Immature natural killer cell (primary cell): Measurements from ENCODE around the gene PITPNC1. TPM values are rescaled to one million over a fixed set of nuclear protein-coding genes. Genes with fewer than 3 reads are reported as not detected.
A peak's percentile ranks its signal among the peaks of the same experiment; 100 is the strongest.
"Not testable (repeated sequence)": the region's sequence is repeated elsewhere in the genome, so short reads cannot be mapped to it uniquely, and the experiment has no call there.

ENCODE experiments used
- DNase-seq, 3 donors: peaks; one replicate each; pipeline ENCODE4 v3.0.0; 2022; ENCODE audit warnings: mixed read lengths in 1 of 3
- H3K27ac Mint-ChIP-seq, 6 donors: one replicate each; pipeline ENCODE4 v1.8.0; 2020; ENCODE audit warnings: mixed read lengths in 6 of 6, mild to moderate bottlenecking in 5 of 6, inconsistent platforms in 4 of 6, moderate library complexity in 3 of 6
- H3K27me3 Mint-ChIP-seq, 3 donors: one replicate each; pipeline ENCODE4 v1.8.0; 2020 to 2021; ENCODE audit warnings: low read depth in 3 of 3, mild to moderate bottlenecking in 3 of 3, mixed read lengths in 3 of 3, moderate library complexity in 3 of 3, inconsistent platforms in 1 of 3
- H3K36me3 Mint-ChIP-seq, 3 donors: one replicate each; pipeline ENCODE4 v1.8.0; 2020; ENCODE audit warnings: mixed read lengths in 3 of 3, inconsistent platforms in 2 of 3, mild to moderate bottlenecking in 2 of 3
- H3K4me1 Mint-ChIP-seq, 2 donors: one replicate each; pipeline ENCODE4 v1.8.0; 2020; ENCODE audit warnings: inconsistent platforms in 2 of 2, mild to moderate bottlenecking in 2 of 2, mixed read lengths in 2 of 2, moderate library complexity in 1 of 2
- H3K4me3 Mint-ChIP-seq, 5 donors: one replicate each; pipeline ENCODE4 v1.8.0; 2020; ENCODE audit warnings: mild to moderate bottlenecking in 5 of 5, mixed read lengths in 5 of 5, inconsistent platforms in 3 of 5, moderate library complexity in 3 of 5
- H3K9me3 Mint-ChIP-seq, 6 donors: one replicate each; pipeline ENCODE4 v1.8.0; 2020; ENCODE audit warnings: mild to moderate bottlenecking in 6 of 6, mixed read lengths in 6 of 6, inconsistent platforms in 4 of 6, moderate library complexity in 3 of 6
- polyA plus RNA-seq, 3 donors: library from polyadenylated mRNA; unstranded; fragments of 300-500 nt; fragmentation: Illumina TruSeq; gene quantifications; one replicate each; pipeline ENCODE4 v1.2.3, GENCODE V29; 2021

The PITPNC1 gene
- polyA plus RNA-seq, 3 donors from 2014 or later = 119 to 155 (median 150) TPM

DNA sequence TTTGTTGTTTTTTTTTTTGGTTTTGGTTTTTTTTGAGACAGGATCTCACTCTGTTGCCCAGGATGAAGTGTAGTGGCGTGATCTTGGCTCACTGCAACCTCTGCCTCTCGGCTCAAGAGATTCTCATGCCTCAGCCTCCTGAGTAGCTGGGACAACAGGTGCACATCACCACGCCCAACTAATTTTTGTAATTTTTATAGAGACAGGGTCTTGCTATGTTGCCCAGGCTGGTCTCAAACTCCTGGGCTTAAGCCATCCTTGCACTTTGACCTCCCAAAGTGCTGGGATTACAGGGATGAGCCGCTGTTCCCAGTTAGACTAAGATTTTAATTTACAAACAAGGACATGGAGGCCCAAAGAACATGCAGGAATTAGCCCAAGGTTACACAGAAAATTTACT is 248.9 kb downstream of the PITPNC1 start:
- H3K4me3 Mint-ChIP-seq = no peak overlapping the region
- H3K4me1 Mint-ChIP-seq = peaks cover 21% of the 10 kb centered on the region in 2 donors
- H3K27ac Mint-ChIP-seq = peak overlapping the region in 2 of 6 donors; percentile 61 to 66
- peaks cover 1 to 6% (median 3%) of the 10 kb centered on the region in 3 donors for H3K27me3 Mint-ChIP-seq
- no peak for DNase-seq
- peaks cover 0 to 2% (median 0%) of the 10 kb centered on the region in 3 donors for H3K36me3 Mint-ChIP-seq
- H3K9me3 Mint-ChIP-seq = no peaks in the 10 kb centered on the region

DNA sequence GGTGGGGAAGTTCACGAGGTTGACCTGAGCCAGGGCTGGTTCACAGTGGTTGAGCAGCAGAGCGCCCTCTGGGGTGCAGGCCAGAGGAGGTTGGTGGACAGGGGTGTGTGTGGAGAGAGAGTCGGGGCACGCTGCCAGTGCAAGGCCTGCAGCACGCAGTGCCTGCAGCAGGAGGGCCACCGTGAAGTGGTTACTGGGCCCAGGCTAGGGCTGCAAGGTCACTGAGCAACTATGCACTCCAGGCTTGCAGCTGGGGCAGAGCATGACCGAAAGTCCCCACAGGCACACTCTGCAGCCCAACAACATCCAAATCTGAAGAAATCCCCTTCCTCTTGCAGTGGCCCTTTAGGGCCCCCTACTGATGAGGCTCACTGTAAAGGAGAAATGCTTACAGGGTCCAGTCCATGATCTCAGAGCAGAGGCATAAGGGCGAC is 251.5 kb downstream of the PITPNC1 start:
- Mint-ChIP-seq H3K4me3 (no peak overlapping the region), H3K27ac (peak overlapping the region in 4 of 6 donors; percentile 44 to 82 (median 58)), H3K9me3 (no peaks in the 10 kb centered on the region), H3K4me1 (peaks cover 24 to 28% of the 10 kb centered on the region in 2 donors), H3K27me3 (peaks cover 1 to 6% (median 5%) of the 10 kb centered on the region in 3 donors), H3K36me3 (peaks cover 6 to 22% (median 9%) of the 10 kb centered on the region in 3 donors)
- DNase-seq = no peak

DNA sequence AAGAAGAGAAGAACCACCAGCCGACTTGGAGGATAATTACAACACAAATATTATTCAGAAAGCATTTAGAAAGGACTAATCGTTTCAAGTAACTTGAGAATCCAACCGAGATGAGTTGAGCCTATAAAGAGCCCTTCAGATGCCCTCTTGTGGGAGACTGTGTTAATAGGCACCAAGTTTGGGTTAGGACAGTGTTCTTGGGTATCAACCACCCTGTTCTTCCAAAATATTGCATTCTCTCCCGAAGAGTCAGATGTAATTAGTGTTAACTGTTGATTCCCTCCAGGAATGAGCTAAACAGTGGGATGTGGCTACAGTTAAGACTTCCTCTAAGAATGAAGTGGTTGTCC is 252.9 kb downstream of the PITPNC1 start:
- Mint-ChIP-seq H3K27ac (peak overlapping the region in 1 of 6 donors; percentile 46), H3K9me3 (no peaks in the 10 kb centered on the region), H3K4me3 (no peak overlapping the region), H3K4me1 (peaks cover 21 to 28% of the 10 kb centered on the region in 2 donors), H3K36me3 (peaks cover 9 to 29% (median 10%) of the 10 kb centered on the region in 3 donors), H3K27me3 (peaks cover 1 to 6% (median 5%) of the 10 kb centered on the region in 3 donors)
- peak in 2 of 3 donors; percentile 14 to 23 for DNase-seq

DNA sequence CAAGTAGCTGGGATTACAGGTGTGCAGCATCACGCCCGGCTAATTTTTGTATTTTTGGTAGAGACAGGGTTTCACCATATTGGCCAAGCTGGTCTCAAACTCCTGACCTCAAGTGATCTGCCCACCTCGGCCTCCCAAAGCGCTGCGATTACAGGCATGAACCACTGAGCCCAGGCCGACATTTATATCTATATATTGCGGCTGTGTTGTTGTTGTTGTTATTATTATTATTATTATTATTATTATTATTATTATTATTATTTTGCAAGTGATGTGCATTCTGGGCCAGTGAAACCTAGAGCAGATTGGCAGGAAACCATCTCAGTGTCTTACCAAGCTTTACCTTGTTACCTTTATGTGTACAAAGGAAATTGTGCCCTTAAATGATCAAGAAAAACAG is 253.8 kb downstream of the PITPNC1 start:
- H3K4me3 Mint-ChIP-seq, H3K27me3 Mint-ChIP-seq, DNase-seq, H3K9me3 Mint-ChIP-seq, H3K27ac Mint-ChIP-seq: not testable (repeated sequence)
- H3K36me3 Mint-ChIP-seq = peaks cover 9 to 29% (median 14%) of the 10 kb centered on the region in 3 donors
- H3K4me1 Mint-ChIP-seq = peaks cover 27 to 28% of the 10 kb centered on the region in 2 donors

DNA sequence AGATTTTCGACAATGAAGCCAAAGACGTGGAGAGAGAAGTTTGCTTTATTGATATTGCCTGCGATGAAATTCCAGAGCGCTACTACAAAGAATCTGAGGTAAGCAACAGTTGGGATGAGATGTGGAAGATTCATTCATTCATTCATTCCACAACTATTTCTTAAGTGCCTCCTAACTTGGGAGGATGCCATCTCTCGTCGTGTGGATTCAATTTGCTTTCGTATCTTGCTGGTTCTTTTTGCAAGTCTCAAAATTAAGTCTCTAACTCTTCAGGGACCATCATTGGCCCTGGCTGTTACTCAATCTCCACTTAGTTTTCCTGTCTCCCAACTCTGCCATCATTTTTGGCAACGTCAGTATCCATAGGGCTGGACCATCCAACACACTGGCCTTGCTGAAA is 255.1 kb downstream of the PITPNC1 start:
- Mint-ChIP-seq H3K27ac (peak overlapping the region in 3 of 6 donors; percentile 5 to 29 (median 25)), H3K4me3 (no peak overlapping the region), H3K27me3 (peaks cover 0 to 5% (median 5%) of the 10 kb centered on the region in 3 donors), H3K36me3 (peaks cover 9 to 29% (median 14%) of the 10 kb centered on the region in 3 donors), H3K9me3 (no peaks in the 10 kb centered on the region), H3K4me1 (peaks cover 27 to 30% of the 10 kb centered on the region in 2 donors)
- DNase-seq = no peak

DNA sequence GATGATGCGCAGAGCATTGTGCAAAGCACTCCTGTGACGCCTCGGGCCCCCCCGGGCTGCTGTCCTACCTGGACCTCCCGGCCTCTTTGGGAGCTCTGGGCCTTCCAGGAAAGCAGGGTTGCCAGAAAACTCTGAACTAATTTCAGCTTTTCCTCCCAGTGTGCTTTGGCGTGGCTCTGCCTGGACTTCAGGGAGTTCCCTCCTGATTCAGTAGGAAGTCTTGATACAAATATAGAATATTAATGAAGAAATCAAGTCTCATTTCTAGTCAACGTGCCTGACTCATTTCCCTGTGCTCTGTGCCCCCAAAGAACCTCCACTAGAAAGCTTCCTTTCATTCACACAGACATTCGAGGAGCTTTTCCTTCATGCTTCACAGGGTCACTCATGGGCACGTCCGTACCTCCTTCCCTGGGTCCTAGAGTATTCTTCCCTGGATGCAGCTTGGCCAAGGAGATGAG is 256.7 kb downstream of the PITPNC1 start:
- peak overlapping the region in 2 of 6 donors; percentile 39 to 67 for H3K27ac Mint-ChIP-seq
- H3K4me1 Mint-ChIP-seq = peaks cover 11 to 21% of the 10 kb centered on the region in 2 donors
- peaks cover 9 to 26% (median 14%) of the 10 kb centered on the region in 3 donors for H3K36me3 Mint-ChIP-seq
- H3K9me3 Mint-ChIP-seq = no peaks in the 10 kb centered on the region
- no peak for DNase-seq
- peaks cover 2 to 3% (median 2%) of the 10 kb centered on the region in 3 donors for H3K27me3 Mint-ChIP-seq
- no peak overlapping the region for H3K4me3 Mint-ChIP-seq

DNA sequence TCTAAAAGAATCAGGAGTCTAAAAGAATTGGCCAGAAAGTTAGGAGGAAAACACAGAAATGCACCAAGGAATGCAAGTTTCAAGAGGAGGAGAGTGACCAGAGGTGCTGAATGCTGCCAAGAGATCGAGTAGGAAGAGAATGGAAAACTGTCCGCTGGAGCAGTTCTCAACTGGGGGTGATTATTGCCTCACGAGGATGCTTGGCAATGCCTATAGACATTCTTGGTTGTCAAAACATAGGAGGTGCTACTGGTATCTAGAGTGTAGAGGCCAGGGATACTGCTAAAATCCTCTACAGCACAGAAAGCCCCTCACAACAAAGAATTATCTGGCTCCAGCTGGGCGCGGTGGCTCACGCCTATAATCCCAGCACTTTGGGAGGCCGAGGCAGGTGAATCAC is 258.6 kb downstream of the PITPNC1 start:
- H3K27ac Mint-ChIP-seq = peak overlapping the region in 2 of 6 donors; percentile 13 to 50
- peaks cover 9 to 26% (median 14%) of the 10 kb centered on the region in 3 donors for H3K36me3 Mint-ChIP-seq
- H3K4me1 Mint-ChIP-seq = peaks cover 7 to 14% of the 10 kb centered on the region in 2 donors
- peaks cover 2 to 4% (median 3%) of the 10 kb centered on the region in 3 donors for H3K27me3 Mint-ChIP-seq
- no peak overlapping the region for H3K4me3 Mint-ChIP-seq
- no peaks in the 10 kb centered on the region for H3K9me3 Mint-ChIP-seq
- no peak for DNase-seq

DNA sequence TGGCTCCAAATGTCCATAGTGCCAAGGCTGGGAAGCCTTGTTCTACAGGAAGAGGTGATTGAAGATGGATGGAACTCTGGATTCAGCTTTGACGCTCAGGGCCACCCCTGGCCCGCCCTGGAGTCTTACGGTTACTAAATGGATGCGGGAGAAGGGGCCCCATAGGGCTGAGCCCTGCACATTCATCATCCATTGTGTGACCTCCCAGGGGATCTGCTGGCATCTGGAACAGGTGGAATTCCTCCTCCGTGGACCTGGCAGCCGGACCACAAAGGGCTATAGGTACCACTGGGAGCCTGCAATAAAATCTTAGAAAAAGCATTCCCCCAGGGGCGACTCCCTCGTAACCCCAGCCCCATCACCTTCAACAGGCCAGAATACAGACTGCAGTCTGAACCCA is 259.2 kb downstream of the PITPNC1 start:
- Mint-ChIP-seq H3K4me3 (no peak overlapping the region), H3K4me1 (peaks cover 7 to 14% of the 10 kb centered on the region in 2 donors), H3K27ac (peak overlapping the region in 1 of 6 donors; percentile 70), H3K9me3 (no peaks in the 10 kb centered on the region), H3K36me3 (peaks cover 9 to 26% (median 14%) of the 10 kb centered on the region in 3 donors), H3K27me3 (peaks cover 2 to 4% (median 3%) of the 10 kb centered on the region in 3 donors)
- DNase-seq = no peak

DNA sequence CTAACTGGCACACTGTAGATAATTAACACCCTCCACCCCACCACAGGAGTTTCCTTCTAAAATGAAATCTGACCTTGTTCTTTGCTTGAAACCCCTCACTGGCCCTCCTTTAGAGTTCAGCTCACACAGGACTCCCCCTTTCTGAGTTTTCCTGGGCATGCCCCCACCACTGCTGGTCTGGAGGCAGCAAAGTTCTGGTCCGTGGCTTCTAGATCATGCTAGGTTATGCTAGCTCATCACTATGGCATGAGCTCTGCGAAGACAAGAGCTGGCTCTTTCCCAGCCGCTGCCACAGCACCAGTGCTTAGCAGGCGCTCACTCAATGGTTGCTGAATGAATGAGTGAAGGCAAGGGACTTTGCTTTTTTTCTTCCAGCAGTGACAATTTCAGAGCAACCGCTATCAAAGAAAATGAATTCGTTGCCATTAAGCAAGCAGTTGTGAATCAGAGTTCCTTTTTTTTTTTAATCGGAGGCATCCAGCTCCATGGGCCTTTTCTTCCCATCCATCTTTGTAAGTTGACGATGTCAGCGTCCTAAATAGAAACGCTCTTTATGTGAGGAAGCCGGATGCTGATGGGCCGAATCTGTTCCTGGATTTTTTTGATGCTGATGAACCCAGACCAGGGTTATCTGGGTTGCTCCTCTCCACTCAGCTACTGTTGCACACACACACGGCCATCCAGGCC is 259.9 kb downstream of the PITPNC1 start:
- Mint-ChIP-seq H3K27me3 (peaks cover 2 to 4% (median 3%) of the 10 kb centered on the region in 3 donors), H3K4me3 (no peak overlapping the region), H3K27ac (peak overlapping the region in 2 of 6 donors; percentile 0 to 70), H3K9me3 (no peaks in the 10 kb centered on the region), H3K36me3 (peaks cover 4 to 23% (median 11%) of the 10 kb centered on the region in 3 donors), H3K4me1 (peaks cover 2 to 12% of the 10 kb centered on the region in 2 donors)
- DNase-seq = no peak

DNA sequence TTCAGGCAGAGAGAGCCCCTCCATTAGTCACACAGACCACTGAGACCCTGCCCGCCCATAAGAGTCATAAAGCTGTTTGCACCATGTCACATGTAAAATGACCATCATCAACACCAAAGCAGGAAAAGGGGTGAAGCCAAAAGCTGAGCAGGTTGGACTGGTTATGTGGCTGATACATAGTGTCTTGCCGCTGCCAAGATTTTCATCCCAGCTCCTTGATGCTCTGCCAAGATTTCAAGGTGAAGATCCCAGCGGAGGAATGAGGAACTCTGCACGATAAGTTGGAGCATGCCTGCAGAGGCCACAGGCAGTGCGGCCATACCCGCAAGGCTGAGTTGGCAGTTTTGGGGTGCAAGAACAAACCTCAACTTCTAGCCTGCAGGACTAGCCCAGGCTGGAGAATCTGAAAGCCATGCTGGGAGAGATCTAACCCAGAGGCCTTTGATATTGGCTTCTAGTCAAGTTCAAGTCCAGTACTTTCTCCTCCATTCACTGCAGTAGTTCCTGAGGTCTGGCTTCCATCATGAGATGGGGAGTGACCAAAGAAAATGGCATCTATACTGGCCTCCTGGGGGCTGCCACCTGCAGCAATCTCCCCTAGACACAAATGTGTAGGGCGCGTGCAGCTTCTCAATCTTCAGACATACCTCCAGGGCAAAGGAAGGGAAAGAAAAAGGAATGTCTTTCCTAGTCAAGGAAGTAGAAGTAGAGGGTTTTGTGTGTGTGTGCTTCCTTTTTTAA is 261.0 kb downstream of the PITPNC1 start:
- no peak for DNase-seq
- no peaks in the 10 kb centered on the region for H3K9me3 Mint-ChIP-seq
- no peak overlapping the region for H3K4me3 Mint-ChIP-seq
- peak overlapping the region in 2 of 6 donors; percentile 28 to 68 for H3K27ac Mint-ChIP-seq
- H3K4me1 Mint-ChIP-seq = peaks cover 0 to 16% of the 10 kb centered on the region in 2 donors
- peaks cover 0 to 14% (median 7%) of the 10 kb centered on the region in 3 donors for H3K36me3 Mint-ChIP-seq
- peaks cover 2 to 6% (median 4%) of the 10 kb centered on the region in 3 donors for H3K27me3 Mint-ChIP-seq

DNA sequence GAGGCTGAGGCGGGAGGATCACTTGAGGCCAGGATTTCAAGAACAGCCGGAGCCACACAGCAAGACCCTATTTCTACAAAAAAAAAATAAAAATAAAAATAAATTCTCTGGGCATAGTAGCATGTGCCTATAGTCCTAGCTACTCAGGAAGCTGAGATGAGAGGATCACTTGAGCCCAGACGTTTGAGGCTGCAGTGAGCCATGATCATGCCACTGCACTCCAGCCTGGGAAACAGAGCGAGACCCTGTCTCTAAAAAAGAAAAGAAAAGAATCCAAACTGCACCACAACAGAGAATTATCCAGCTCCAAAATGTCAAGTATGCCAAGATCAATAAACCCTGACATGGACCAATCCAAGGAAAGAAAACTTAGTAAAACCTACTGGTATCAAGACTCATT is 261.8 kb downstream of the PITPNC1 start:
- Mint-ChIP-seq H3K9me3 (no peaks in the 10 kb centered on the region), H3K27ac (peak overlapping the region in 2 of 6 donors; percentile 53 to 68), H3K36me3 (peaks cover 0 to 10% (median 7%) of the 10 kb centered on the region in 3 donors), H3K4me3 (peak overlapping the region in 1 of 5 donors; percentile 16), H3K4me1 (peaks cover 0 to 16% of the 10 kb centered on the region in 2 donors), H3K27me3 (peaks cover 0 to 7% (median 4%) of the 10 kb centered on the region in 3 donors)
- no peak for DNase-seq

DNA sequence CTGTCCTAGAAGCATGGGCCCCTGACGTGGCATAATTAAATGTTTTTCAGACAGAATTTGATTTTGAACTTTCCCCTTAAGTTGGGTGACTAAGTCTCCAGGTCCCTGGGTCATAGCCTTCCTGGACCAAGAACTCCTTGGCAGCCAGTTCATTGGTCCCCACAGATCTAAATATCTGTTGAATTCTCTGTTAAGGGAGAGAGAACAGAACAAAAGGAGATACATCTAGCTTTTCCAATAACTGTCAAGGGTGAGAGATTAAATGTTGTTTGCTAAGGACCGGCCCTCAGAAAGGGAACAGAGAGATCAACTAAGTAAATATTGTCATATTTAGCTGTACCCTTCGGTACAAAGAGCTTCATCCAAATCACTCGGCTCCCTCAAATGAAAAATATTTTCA is 262.5 kb downstream of the PITPNC1 start:
- H3K4me3 Mint-ChIP-seq = no peak overlapping the region
- H3K36me3 Mint-ChIP-seq = peaks cover 0 to 5% (median 4%) of the 10 kb centered on the region in 3 donors
- DNase-seq = no peak
- H3K9me3 Mint-ChIP-seq = no peaks in the 10 kb centered on the region
- H3K4me1 Mint-ChIP-seq = peaks cover 0 to 16% of the 10 kb centered on the region in 2 donors
- H3K27me3 Mint-ChIP-seq = peaks cover 0 to 7% (median 4%) of the 10 kb centered on the region in 3 donors
- H3K27ac Mint-ChIP-seq = no peak overlapping the region

DNA sequence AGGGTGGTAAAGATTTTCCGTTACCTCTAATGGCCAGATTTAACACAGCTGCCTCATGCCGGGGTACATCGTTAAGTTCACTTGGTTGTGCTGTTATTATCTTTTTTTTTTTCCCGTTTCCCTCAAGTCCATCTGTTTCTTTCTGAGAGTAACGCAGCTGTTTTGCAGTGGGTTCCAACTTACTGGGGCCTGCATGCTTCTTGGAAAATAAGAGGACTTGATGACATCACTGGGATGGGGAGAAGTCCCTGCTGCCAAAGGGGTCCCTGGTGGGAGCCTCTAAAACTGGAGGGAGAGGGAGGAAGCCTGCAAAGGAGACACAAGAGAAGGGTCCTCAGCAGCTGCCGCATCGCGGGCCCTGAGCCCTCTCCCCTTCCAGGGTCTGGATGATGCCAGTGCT is 262.9 kb downstream of the PITPNC1 start:
- no peaks in the 10 kb centered on the region for H3K9me3 Mint-ChIP-seq
- H3K36me3 Mint-ChIP-seq = peaks cover 0 to 4% (median 3%) of the 10 kb centered on the region in 3 donors
- H3K4me1 Mint-ChIP-seq = peaks cover 0 to 16% of the 10 kb centered on the region in 2 donors
- H3K4me3 Mint-ChIP-seq = no peak overlapping the region
- no peak for DNase-seq
- H3K27ac Mint-ChIP-seq = peak overlapping the region in 1 of 6 donors; percentile 8
- H3K27me3 Mint-ChIP-seq = peaks cover 0 to 7% (median 4%) of the 10 kb centered on the region in 3 donors
